Measurements from ENCODE around the gene JAK1. TPM values are rescaled to one million over a fixed set of nuclear protein-coding genes. Genes with fewer than 3 reads are reported as not detected.

Gene JAK1
- total and polyA plus RNA-seq, 10 donors: 46.6 to 270 (median 205) TPM

- Histone ChIP-seq H3K36me3 (peaks cover 0 to 66% (median 21%) of the 10 kb centered on the region in 6 donors), H3K9me3 (no peaks in the 10 kb centered on the region), H3K27me3 (replicated peaks in 1 of 7) (no peaks in the 10 kb centered on the region), H3K4me3 (no peak overlapping the region), H3K27ac (peak overlapping the region in 1 of 8 donors; percentile 19), H3K4me1 (peaks cover 15 to 100% (median 45%) of the 10 kb centered on the region in 6 donors)
- TF ChIP-seq POLR2A (IDR thresholded peaks at IDR 0.05) (no peak), CTCF (IDR thresholded peaks at IDR 0.05 in 8 of 11, conservative IDR thresholded peaks at IDR 0.05 in 3 of 11) (no peak)
- intact Hi-C loops (cut with DNase I; ENCODE audit: low total_unique reads): no loop called here
- WGBS, 5 donors: 85 to 93% (median 91%) methylated on average over 5 of the region's 5 CpGs
- no peak for DNase-seq
Observed at GRCh38 chr1:64884261-64885040, 81.9 kb downstream of the JAK1 start.

GRCh38 chr1:64882574-64883255, 83.6 kb downstream of the JAK1 start:
- peak overlapping the region in 5 of 8 donors; percentile 17 to 58 (median 38) for H3K27ac ChIP-seq
- H3K36me3 ChIP-seq: peaks cover 0 to 83% (median 29%) of the 10 kb centered on the region in 6 donors
- H3K27me3 ChIP-seq (replicated peaks in 1 of 7): no peaks in the 10 kb centered on the region
- WGBS, 5 donors: 70 to 79% (median 78%) methylated on average over 11 of the region's 11 CpGs
- no peak overlapping the region for H3K4me3 ChIP-seq
- H3K9me3 ChIP-seq: no peaks in the 10 kb centered on the region
- DNase-seq: no peak
- H3K4me1 ChIP-seq: peaks cover 6 to 97% (median 29%) of the 10 kb centered on the region in 6 donors
- TF ChIP-seq POLR2A (IDR thresholded peaks at IDR 0.05) (no peak), CTCF (IDR thresholded peaks at IDR 0.05 in 8 of 11, conservative IDR thresholded peaks at IDR 0.05 in 3 of 11) (no peak), POLR2AphosphoS5 (IDR thresholded peaks at IDR 0.05) (no peak)
- intact Hi-C loops (cut with DNase I; ENCODE audit: low total_unique reads): no loop called here

- Histone ChIP-seq H3K27ac (no peak overlapping the region), H3K9me3 (no peaks in the 10 kb centered on the region), H3K4me3 (no peak overlapping the region), H3K4me1 (peaks cover 4 to 97% (median 30%) of the 10 kb centered on the region in 6 donors), H3K27me3 (replicated peaks in 1 of 7) (no peaks in the 10 kb centered on the region), H3K36me3 (peaks cover 0 to 97% (median 40%) of the 10 kb centered on the region in 6 donors)
- intact Hi-C loops (cut with DNase I; ENCODE audit: low total_unique reads): no loop called here
- no peak for DNase-seq
- TF ChIP-seq POLR2AphosphoS5 (IDR thresholded peaks at IDR 0.05) (no peak), CTCF (IDR thresholded peaks at IDR 0.05 in 8 of 11, conservative IDR thresholded peaks at IDR 0.05 in 3 of 11) (no peak), POLR2A (IDR thresholded peaks at IDR 0.05) (no peak)
- 82 to 100% (median 93%) methylated on average over 1 of the region's 1 CpG for whole genome bisulfite sequencing, 5 donors
Observed at GRCh38 chr1:64881281-64881680, 85.1 kb downstream of the JAK1 start.

DNA sequence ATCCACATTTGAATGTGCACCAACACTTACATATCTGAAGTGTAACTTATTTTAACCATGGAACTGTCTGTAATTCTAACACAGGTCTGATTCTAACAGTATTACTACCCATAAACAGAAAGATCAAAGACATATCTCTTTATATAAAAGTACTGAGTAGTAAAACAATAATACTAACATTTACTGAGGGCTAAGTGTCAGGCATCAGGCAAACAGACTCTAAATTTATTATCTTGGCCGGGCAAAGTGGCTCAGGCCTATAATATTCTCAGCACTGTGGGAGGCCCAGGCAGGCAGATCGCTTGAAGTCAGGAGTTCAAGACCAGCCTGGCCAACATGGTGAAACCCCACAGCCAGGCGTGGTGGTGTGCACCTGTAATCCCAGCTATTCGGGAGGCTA, 85.9 kb downstream of the JAK1 start:
- WGBS, 5 donors: 96 to 99% (median 96%) methylated on average over 4 of the region's 4 CpGs
- peaks cover 0 to 100% (median 47%) of the 10 kb centered on the region in 6 donors for H3K36me3 ChIP-seq
- H3K4me1 ChIP-seq: peaks cover 7 to 97% (median 29%) of the 10 kb centered on the region in 6 donors
- H3K27ac ChIP-seq: peak overlapping the region in 1 of 8 donors; percentile 50
- no peaks in the 10 kb centered on the region for H3K27me3 ChIP-seq (replicated peaks in 1 of 7)
- intact Hi-C loops (cut with DNase I; ENCODE audit: low total_unique reads): no loop called here
- H3K4me3 ChIP-seq: no peak overlapping the region
- H3K9me3 ChIP-seq: no peaks in the 10 kb centered on the region
- no peak for DNase-seq
- TF ChIP-seq CTCF (IDR thresholded peaks at IDR 0.05 in 8 of 11, conservative IDR thresholded peaks at IDR 0.05 in 3 of 11) (no peak), POLR2A (IDR thresholded peaks at IDR 0.05) (no peak), POLR2AphosphoS5 (IDR thresholded peaks at IDR 0.05) (no peak)

Measured in spleen (tissue), 11 donors.